K562 (cell line): ENCODE results near the gene PRICKLE2. TPM values are rescaled to one million over a fixed set of nuclear protein-coding genes. Genes with fewer than 3 reads are reported as not detected.

Experiments used
- ATAC-seq: fragments of 200-7000 bp; cut with Tn5 transposase; 3 replicates; pipeline ENCODE4 v1.9.1; 2020; ENCODE audit warnings: moderate library complexity
- BruUV-seq: library from RNA; stranded (reverse); fragments of 400-500 nt; replicated peaks from 2 replicates; lab custom pipeline; 2021; lab: Mats Ljungman, UMichigan
- CTCF ChIA-PET: fragments of 300-600 bp; formaldehyde crosslinking; extraction: SDS; loops from one replicate; lab custom pipeline; 2021; ENCODE audit warnings: low intra/inter-chr PET ratio; lab: Yijun Ruan, JAX
- POLR2A ChIA-PET: fragments of 300-600, 350-650 bp; sonication (Branson Sonifier 250); formaldehyde crosslinking; extraction: SDS; loops from one replicate; lab custom pipeline; 2021; ENCODE audit warnings: antibody characterized with exemption, inconsistent platforms; lab: Yijun Ruan, JAX
- DNase-seq, 4 experiments: peaks; one replicate each; pipeline versions ENCODE4 v3.0.0 to v3.0.0-alpha.2; 2011 to 2018; ENCODE audit warnings: low spot score in 3 of 4, mixed read lengths in 3 of 4; ENCODE audit errors: extremely low read depth in 1 of 4
- FAIRE-seq: peaks from 2 replicates; lab custom pipeline; 2011; peaks lifted over from hg19 to GRCh38; lab: Jason Lieb, UNC
- H2AFZ ChIP-seq: 2 replicates; pipeline ENCODE4 v1.6.0; 2011; ENCODE audit warnings: low read depth, low read length, control low read depth, inconsistent platforms
- H3K27ac ChIP-seq: fragments of 200-600 bp; 3 replicates; pipeline ENCODE4 v1.8.0; 2011; ENCODE audit warnings: low read depth, mild to moderate bottlenecking, control low read depth, inconsistent platforms, low read length, moderate library complexity, mixed read lengths; ENCODE audit errors: extremely low read depth
- H3K27me3 ChIP-seq, 2 experiments: fragments of 300-600 bp in 1 of 2; 2 replicates in 1 of 2; 3 replicates in 1 of 2; pipeline versions ENCODE4 v1.6.0 to v1.8.0; 2011; ENCODE audit warnings: inconsistent platforms in 2 of 2, low read length in 2 of 2, mild to moderate bottlenecking in 1 of 2, mixed read lengths in 1 of 2, moderate library complexity in 1 of 2; ENCODE audit not compliant: control insufficient read depth in 2 of 2, insufficient read depth in 2 of 2
- H3K36me3 ChIP-seq: fragments of 300-600 bp; 3 replicates; pipeline ENCODE4 v1.8.0; 2011; ENCODE audit warnings: mild to moderate bottlenecking, low read length, inconsistent platforms; ENCODE audit not compliant: control insufficient read depth, insufficient read depth
- H3K4me1 ChIP-seq, 2 experiments: fragments of 200-600 bp in 1 of 2; replicated peaks in 1 of 2; 2 replicates in 1 of 2; 3 replicates in 1 of 2; pipeline versions ENCODE4 v1.5.1 to v1.8.0; 2011; ENCODE audit warnings: inconsistent platforms in 2 of 2, low read length in 2 of 2, mild to moderate bottlenecking in 1 of 2, mixed read lengths in 1 of 2, moderate library complexity in 1 of 2; ENCODE audit not compliant: control insufficient read depth in 2 of 2, insufficient read depth in 2 of 2
- H3K4me2 ChIP-seq: 2 replicates; pipeline ENCODE4 v1.6.1; 2011; ENCODE audit warnings: low read length, control low read depth, inconsistent platforms, mixed read lengths; ENCODE audit not compliant: insufficient read depth
- H3K4me3 ChIP-seq: fragments of 200-600 bp; sonication (generic), shearing (Covaris generic); 2 replicates; pipeline ENCODE4 v1.5.1; 2016; ENCODE audit warnings: control low read depth, inconsistent platforms
- H3K79me2 ChIP-seq: fragments of 200-600 bp; 3 replicates; pipeline ENCODE4 v1.8.0; 2011; ENCODE audit warnings: low read length, inconsistent platforms; ENCODE audit not compliant: control insufficient read depth, insufficient read depth
- H3K9ac ChIP-seq, 2 experiments: 2 replicates each; pipeline versions ENCODE4 v1.6.0 to v1.6.1; 2011; ENCODE audit warnings: low read depth in 2 of 2, low read length in 2 of 2, control low read depth in 1 of 2, inconsistent platforms in 1 of 2, mild to moderate bottlenecking in 1 of 2, mixed read lengths in 1 of 2; ENCODE audit not compliant: insufficient read depth in 1 of 2
- H3K9me1 ChIP-seq: one replicate; pipeline ENCODE4 v1.6.0; 2011; ENCODE audit warnings: inconsistent platforms, mild to moderate bottlenecking, low read length, moderate library complexity; ENCODE audit not compliant: control insufficient read depth, insufficient read depth
- H3K9me3 ChIP-seq: replicated peaks from 2 replicates; pipeline ENCODE4 v1.5.1; 2011; ENCODE audit warnings: low read depth, low read length, inconsistent platforms; ENCODE audit not compliant: control insufficient read depth, insufficient read depth
- H4K20me1 ChIP-seq: replicated peaks from 2 replicates; pipeline ENCODE4 v1.6.1; 2011; ENCODE audit warnings: low read length, inconsistent platforms, mixed read lengths; ENCODE audit not compliant: control insufficient read depth, insufficient read depth
- CEBPG ChIP-seq, 3 experiments: fragments of 200-800 bp in 1 of 3; sonication (Bioruptor generic) in 1 of 3; sonication (generic) in 1 of 3; formaldehyde crosslinking in 1 of 3; IDR thresholded peaks in 2 of 3; conservative IDR thresholded peaks in 1 of 3; 2 replicates each; pipeline versions ENCODE4 v1.6.1 to v1.8.0; 2016 to 2022; ENCODE audit warnings: missing compliant biosample characterization in 2 of 3, missing genetic modification characterization in 2 of 3, mild to moderate bottlenecking in 1 of 3, missing genetic modification reagents in 1 of 3
- CHD2 ChIP-seq: IDR thresholded peaks from 2 replicates; pipeline ENCODE4 v1.6.1; 2011; ENCODE audit warnings: low read depth, low read length
- DDX20 ChIP-seq: fragments of 450-650 bp; IDR thresholded peaks from 2 replicates; pipeline ENCODE4 v1.6.1; 2016; ENCODE audit warnings: missing genetic modification characterization, low read depth, mild to moderate bottlenecking, missing compliant biosample characterization, moderate library complexity
- HIVEP1 ChIP-seq: fragments of 250-450 bp; sonication (Bioruptor Pico); IDR thresholded peaks from 2 replicates; pipeline ENCODE4 v1.4.0; 2020; ENCODE audit warnings: mild to moderate bottlenecking
- NCOA2 ChIP-seq, 2 experiments: fragments of 450-650 bp; IDR thresholded peaks; 2 replicates each; pipeline ENCODE4 v1.6.1; 2018; ENCODE audit warnings: mild to moderate bottlenecking in 2 of 2, moderate library complexity in 1 of 2; ENCODE audit not compliant: partially characterized antibody in 2 of 2
- PHF20 ChIP-seq: fragments of 450-650 bp; IDR thresholded peaks from 2 replicates; pipeline ENCODE4 v1.6.1; 2018; ENCODE audit not compliant: partially characterized antibody
- RBM15 ChIP-seq: fragments of 200-400 bp; formaldehyde crosslinking; IDR thresholded peaks from 2 replicates; pipeline ENCODE4 v1.6.1; 2018; ENCODE audit warnings: mild to moderate bottlenecking, low read length, moderate library complexity; ENCODE audit not compliant: insufficient read depth
- RBM39 ChIP-seq: fragments of 200-400 bp; formaldehyde crosslinking; optimal IDR thresholded peaks from 2 replicates; pipeline ENCODE3; 2018; ENCODE audit warnings: low read depth, low read length
- SMARCE1 ChIP-seq: fragments of 450-650 bp; IDR thresholded peaks from 2 replicates; pipeline ENCODE4 v1.7.1; 2016; ENCODE audit warnings: mild to moderate bottlenecking
- SP1 ChIP-seq: sonication (generic); formaldehyde crosslinking; IDR thresholded peaks from 2 replicates; pipeline ENCODE4 v1.8.1; 2022; ENCODE audit warnings: mild to moderate bottlenecking, missing genetic modification reagents
- ZNF324 ChIP-seq: fragments of 250-450 bp; sonication (Bioruptor Pico); IDR thresholded peaks from 2 replicates; pipeline ENCODE4 v1.4.0; 2020; ENCODE audit warnings: mild to moderate bottlenecking
- ZNF444 ChIP-seq: fragments of 250-450 bp; sonication (Bioruptor Pico); IDR thresholded peaks from 2 replicates; pipeline ENCODE4 v1.4.0; 2020; ENCODE audit warnings: mild to moderate bottlenecking, moderate library complexity
- ZNF551 ChIP-seq: fragments of 250-450 bp; sonication (Bioruptor Pico); IDR thresholded peaks from 2 replicates; pipeline ENCODE4 v1.5.0; 2021; ENCODE audit warnings: mild to moderate bottlenecking, moderate library complexity
- ZNF75A ChIP-seq: fragments of 450-650 bp; formaldehyde crosslinking; IDR thresholded peaks from 2 replicates; pipeline ENCODE4 v1.4.0; 2020; ENCODE audit warnings: mild to moderate bottlenecking
- ZZZ3 ChIP-seq: fragments of 450-650 bp; IDR thresholded peaks from 2 replicates; pipeline ENCODE4 v1.6.1; 2016; ENCODE audit warnings: antibody characterized with exemption, mild to moderate bottlenecking, moderate library complexity
- WGBS: fragments of 100-300 bp; shearing (Covaris generic); methylation state at CpG from one replicate; pipeline ENCODE4 v1.1.6; 2016; ENCODE audit warnings: low coverage, mixed read lengths; ENCODE audit not compliant: insufficient coverage; ENCODE audit errors: missing lambda C conversion rate; 5-methylcytosine and 5-hydroxymethylcytosine counted together
- in situ Hi-C: fragments of 300-500 bp; cut with MboI; formaldehyde crosslinking; loops from 4 replicates; pipeline ENCODE4 v1.15.0; 2018; ENCODE audit warnings: inconsistent platforms, mixed read lengths
- intact Hi-C: fragments of 100-400 bp; cut with micrococcal nuclease; formaldehyde crosslinking; loops from 2 replicates; pipeline ENCODE4 v1.14.2; 2022
- polyA plus RNA-seq, 8 experiments: library from polyadenylated mRNA; depleted of rRNA in 4 of 8; stranded (reverse) in 5 of 8; unstranded in 3 of 8; fragments of >200 nt; fragmentation: Nextera tagmentation in 2 of 8; fragmentation: Illumina TruSeq in 1 of 8; extraction: Ambion mirVana in 2 of 8; extraction: Trizol in 1 of 8; gene quantifications; 2 replicates each; pipeline versions ENCODE4 v1.2.1 to v1.2.3, GENCODE V29; 2011 to 2014; ENCODE audit warnings: inconsistent platforms in 1 of 8, missing spikeins in 1 of 8
- total RNA-seq, 7 experiments: library from RNA; depleted of rRNA in 6 of 7; stranded (reverse); fragments of >200 nt in 6 of 7; fragmentation: Illumina TruSeq in 2 of 7; extraction: Trizol in 2 of 7; gene quantifications; 2 replicates each; pipeline versions ENCODE4 v1.2.1 to v1.2.3, GENCODE V29; 2011 to 2021; ENCODE audit warnings: low replicate concordance in 1 of 7
- TF ChIP-seq, protein P1 (sequence below): fragments of 200-400 bp; formaldehyde crosslinking; IDR thresholded peaks from 2 replicates; pipeline ENCODE4 v1.6.1; 2017; ENCODE audit warnings: mild to moderate bottlenecking, low read depth, low read length, moderate library complexity
- TF ChIP-seq, protein P2 (sequence below): fragments of 450-650 bp; formaldehyde crosslinking; conservative IDR thresholded peaks from 2 replicates; pipeline ENCODE4 v1.4.0; 2022; ENCODE audit warnings: mild to moderate bottlenecking, missing genetic modification characterization
- TF ChIP-seq, protein P3 (sequence below): IDR thresholded peaks from 3 replicates; pipeline ENCODE4 v1.6.1; 2011; ENCODE audit warnings: borderline replicate concordance, mild to moderate bottlenecking; ENCODE audit not compliant: insufficient read length, insufficient read depth

The PRICKLE2 gene
- total and polyA plus RNA-seq, 9 of the 15 experiments (the other 6 are each of a cell fraction or from before 2014, with no cell fraction given), result 0.07 to 0.09 TPM; not detected in 7

DNA sequence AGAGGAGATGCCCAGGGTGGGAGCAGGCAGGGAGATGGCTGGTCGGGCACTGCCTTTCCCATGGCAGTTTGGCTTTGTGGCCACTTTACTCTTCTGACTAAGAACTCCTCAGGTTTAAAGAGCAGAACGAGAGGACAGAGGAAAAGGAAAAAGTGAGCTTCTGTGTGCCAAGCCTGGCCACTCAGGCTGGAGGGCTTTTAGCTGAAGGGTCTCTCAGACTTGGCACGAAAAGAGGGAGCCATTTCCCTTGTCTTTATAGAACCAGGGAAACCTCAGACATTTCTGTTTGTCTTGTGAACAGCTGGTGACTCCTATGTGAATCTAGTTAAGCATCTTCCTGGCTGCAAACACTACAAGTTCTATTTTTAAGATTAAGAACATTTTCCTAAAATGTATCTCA lies 178.7 kb downstream of the PRICKLE2 start:
- Histone ChIP-seq H3K9ac (no peak overlapping the region), H3K27ac (no peak overlapping the region), H2AFZ (no peak overlapping the region), H3K9me1 (no peaks in the 10 kb centered on the region), H3K27me3 (no peaks in the 10 kb centered on the region; a peak in 1 of 5 replicates), H3K9me3 (no peaks in the 10 kb centered on the region), H3K79me2 (no peaks in the 10 kb centered on the region), H3K4me3 (no peak overlapping the region), H3K4me2 (no peak overlapping the region), H3K4me1 (no peaks in the 10 kb centered on the region; a peak in 1 of 5 replicates), H3K36me3 (no peaks in the 10 kb centered on the region), H4K20me1 (no peaks in the 10 kb centered on the region)
- in situ Hi-C loops (no loop called here), intact Hi-C loops (no loop called here)
- POLR2A ChIA-PET, result no interaction called here
- TF ChIP-seq ZNF75A (CRISPR knock-in tag), result no peak
- no peak for TF ChIP-seq HIVEP1 (CRISPR knock-in tag)
- no peak for TF ChIP-seq NCOA2 (IDR thresholded peaks at IDR 0.05; ENCODE audit: partially characterized antibody in 2 of 2)
- no peak for TF ChIP-seq ZNF444 (CRISPR knock-in tag)
- TF ChIP-seq PHF20, result no peak
- TF ChIP-seq CEBPG (CRISPR knock-in tag; IDR thresholded peaks at IDR 0.05), result no peak
- no peak for TF ChIP-seq CEBPG (tag; conservative IDR thresholded peaks at IDR 0.05 in 1 of 2, IDR thresholded peaks at IDR 0.05 in 1 of 2)
- no peak for TF ChIP-seq SMARCE1
- no peak for TF ChIP-seq DDX20
- TF ChIP-seq ZNF551 (CRISPR knock-in tag), result no peak
- TF ChIP-seq, protein P1, sequence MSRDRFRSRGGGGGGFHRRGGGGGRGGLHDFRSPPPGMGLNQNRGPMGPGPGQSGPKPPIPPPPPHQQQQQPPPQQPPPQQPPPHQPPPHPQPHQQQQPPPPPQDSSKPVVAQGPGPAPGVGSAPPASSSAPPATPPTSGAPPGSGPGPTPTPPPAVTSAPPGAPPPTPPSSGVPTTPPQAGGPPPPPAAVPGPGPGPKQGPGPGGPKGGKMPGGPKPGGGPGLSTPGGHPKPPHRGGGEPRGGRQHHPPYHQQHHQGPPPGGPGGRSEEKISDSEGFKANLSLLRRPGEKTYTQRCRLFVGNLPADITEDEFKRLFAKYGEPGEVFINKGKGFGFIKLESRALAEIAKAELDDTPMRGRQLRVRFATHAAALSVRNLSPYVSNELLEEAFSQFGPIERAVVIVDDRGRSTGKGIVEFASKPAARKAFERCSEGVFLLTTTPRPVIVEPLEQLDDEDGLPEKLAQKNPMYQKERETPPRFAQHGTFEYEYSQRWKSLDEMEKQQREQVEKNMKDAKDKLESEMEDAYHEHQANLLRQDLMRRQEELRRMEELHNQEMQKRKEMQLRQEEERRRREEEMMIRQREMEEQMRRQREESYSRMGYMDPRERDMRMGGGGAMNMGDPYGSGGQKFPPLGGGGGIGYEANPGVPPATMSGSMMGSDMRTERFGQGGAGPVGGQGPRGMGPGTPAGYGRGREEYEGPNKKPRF, result no peak
- TF ChIP-seq, protein P2, sequence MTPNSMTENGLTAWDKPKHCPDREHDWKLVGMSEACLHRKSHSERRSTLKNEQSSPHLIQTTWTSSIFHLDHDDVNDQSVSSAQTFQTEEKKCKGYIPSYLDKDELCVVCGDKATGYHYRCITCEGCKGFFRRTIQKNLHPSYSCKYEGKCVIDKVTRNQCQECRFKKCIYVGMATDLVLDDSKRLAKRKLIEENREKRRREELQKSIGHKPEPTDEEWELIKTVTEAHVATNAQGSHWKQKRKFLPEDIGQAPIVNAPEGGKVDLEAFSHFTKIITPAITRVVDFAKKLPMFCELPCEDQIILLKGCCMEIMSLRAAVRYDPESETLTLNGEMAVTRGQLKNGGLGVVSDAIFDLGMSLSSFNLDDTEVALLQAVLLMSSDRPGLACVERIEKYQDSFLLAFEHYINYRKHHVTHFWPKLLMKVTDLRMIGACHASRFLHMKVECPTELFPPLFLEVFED (CRISPR knock-in tag), result no peak
- TF ChIP-seq RBM39, result no peak
- TF ChIP-seq SP1, result no peak
- TF ChIP-seq RBM15, result no peak
- no peak for TF ChIP-seq ZNF324 (CRISPR knock-in tag)
- no peak for TF ChIP-seq CHD2
- TF ChIP-seq, protein P3, sequence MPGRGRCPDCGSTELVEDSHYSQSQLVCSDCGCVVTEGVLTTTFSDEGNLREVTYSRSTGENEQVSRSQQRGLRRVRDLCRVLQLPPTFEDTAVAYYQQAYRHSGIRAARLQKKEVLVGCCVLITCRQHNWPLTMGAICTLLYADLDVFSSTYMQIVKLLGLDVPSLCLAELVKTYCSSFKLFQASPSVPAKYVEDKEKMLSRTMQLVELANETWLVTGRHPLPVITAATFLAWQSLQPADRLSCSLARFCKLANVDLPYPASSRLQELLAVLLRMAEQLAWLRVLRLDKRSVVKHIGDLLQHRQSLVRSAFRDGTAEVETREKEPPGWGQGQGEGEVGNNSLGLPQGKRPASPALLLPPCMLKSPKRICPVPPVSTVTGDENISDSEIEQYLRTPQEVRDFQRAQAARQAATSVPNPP, result no peak
- TF ChIP-seq ZZZ3, result no peak
- 0% methylated on average over 3 of the region's 3 CpGs for WGBS
- CTCF ChIA-PET, result no interaction called here
- BruUV-seq, result no TSS peak
- no peak for FAIRE-seq
- no peak for ATAC-seq
- no peak for DNase-seq
